Endothelial cell of umbilical vein (primary cell): ENCODE data around the gene PHOX2B.

Experiments used
- POLR2A ChIP-seq: IDR thresholded peaks from 2 replicates; pipeline ENCODE4 v1.6.1; 2012; ENCODE audit warnings: low read depth, mild to moderate bottlenecking, control low read depth, low read length
- TF ChIP-seq, protein P1 (sequence below), 2 donors: IDR thresholded peaks; 1 replicate in 1 of 2; 2 replicates in 1 of 2; pipeline ENCODE4 v1.5.1; 2011; ENCODE audit warnings: low read length in 2 of 2, mild to moderate bottlenecking in 2 of 2, moderate library complexity in 2 of 2, control low read depth in 1 of 2, inconsistent platforms in 1 of 2, low read depth in 1 of 2; ENCODE audit not compliant: insufficient read depth in 1 of 2; ENCODE audit errors: extremely low read depth in 1 of 2

- no peak for TF ChIP-seq POLR2A
- TF ChIP-seq, protein P1, sequence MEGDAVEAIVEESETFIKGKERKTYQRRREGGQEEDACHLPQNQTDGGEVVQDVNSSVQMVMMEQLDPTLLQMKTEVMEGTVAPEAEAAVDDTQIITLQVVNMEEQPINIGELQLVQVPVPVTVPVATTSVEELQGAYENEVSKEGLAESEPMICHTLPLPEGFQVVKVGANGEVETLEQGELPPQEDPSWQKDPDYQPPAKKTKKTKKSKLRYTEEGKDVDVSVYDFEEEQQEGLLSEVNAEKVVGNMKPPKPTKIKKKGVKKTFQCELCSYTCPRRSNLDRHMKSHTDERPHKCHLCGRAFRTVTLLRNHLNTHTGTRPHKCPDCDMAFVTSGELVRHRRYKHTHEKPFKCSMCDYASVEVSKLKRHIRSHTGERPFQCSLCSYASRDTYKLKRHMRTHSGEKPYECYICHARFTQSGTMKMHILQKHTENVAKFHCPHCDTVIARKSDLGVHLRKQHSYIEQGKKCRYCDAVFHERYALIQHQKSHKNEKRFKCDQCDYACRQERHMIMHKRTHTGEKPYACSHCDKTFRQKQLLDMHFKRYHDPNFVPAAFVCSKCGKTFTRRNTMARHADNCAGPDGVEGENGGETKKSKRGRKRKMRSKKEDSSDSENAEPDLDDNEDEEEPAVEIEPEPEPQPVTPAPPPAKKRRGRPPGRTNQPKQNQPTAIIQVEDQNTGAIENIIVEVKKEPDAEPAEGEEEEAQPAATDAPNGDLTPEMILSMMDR (IDR thresholded peaks at IDR 0.05; ENCODE audit: extremely low read depth in 1 of 2, insufficient read depth in 1 of 2, low read depth in 1 of 2, low read length in 2 of 2) = no peak
Observed at GRCh38 chr4:41795796-41796385, 47.4 kb upstream of the PHOX2B start.
